ENCODE data around the gene TBL1Y.

Gene TBL1Y

GRCh38 chrY:7092836-7093235 lies 182.3 kb downstream of the TBL1Y start:
- peak in 1 of 2 experiments; percentile 1 for DNase-seq

DNA sequence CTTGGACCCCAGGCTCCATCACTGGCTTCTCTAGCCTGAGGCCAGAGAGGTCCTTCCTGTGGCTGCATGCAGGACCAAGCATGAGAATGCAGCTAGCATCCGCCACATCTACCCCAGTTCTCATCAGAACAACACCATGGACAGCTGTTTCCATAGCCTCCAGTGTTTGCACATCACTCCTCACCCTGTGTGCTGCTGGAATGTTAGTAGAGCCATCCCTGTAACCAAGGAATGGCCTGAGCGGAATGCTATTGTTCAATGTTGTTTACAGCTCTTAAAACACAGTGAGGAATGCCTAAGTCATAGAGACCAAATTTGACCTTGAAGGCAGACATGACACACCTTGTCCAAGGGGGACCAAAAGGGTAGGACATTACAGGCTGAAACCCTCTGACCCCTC lies 183.9 kb downstream of the TBL1Y start:
- DNase-seq, result no peak

DNA sequence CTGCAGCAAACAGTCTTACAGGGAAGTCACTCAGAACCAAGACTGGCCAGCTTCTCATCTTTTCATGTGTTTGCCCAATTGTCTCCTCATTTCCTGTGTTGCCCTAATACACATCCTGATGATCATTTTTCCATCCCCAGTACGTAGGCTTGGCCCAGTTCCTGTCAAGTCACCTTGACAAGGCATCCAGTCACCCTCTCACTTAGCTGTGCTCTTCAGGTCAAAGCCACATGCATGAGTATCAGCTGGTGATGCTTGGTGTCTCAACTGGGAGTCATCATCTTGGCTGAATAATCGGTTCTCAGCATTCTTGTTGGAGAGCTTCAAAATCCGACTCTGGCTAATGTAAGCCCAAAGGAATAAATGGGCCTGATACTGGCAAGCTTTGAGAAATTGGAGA lies 186.5 kb downstream of the TBL1Y start:
- DNase-seq, result no peak

- no peak for DNase-seq
These were observed 189.2 kb downstream of the TBL1Y start for GRCh38 chrY:7099742-7100141.

- DNase-seq, result no peak
These were observed 192.2 kb downstream of the TBL1Y start for GRCh38 chrY:7102680-7103079.

GRCh38 chrY:7107179-7107578 lies 196.7 kb downstream of the TBL1Y start:
- no peak for DNase-seq

DNA sequence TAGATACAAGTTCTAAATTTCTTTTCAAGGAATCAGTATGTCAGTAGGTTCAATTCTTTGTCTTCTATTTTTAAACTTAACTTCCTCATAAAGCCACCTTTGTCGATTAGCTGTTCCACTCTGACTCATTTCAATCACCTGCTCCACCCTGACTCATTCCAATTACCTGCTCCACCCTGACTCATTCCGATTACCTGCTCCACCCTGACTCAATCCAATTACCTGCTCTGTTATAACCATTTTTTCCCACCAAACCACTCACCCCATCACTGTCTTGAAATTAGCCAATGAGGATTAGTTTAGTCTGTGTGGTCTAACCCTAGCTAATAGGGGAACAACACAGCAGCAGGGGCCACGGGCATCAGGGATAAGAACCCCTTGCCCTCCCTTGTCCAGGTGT lies 199.6 kb downstream of the TBL1Y start:
- no peak for DNase-seq

- DNase-seq, result no peak
These were observed 205.4 kb downstream of the TBL1Y start for GRCh38 chrY:7115871-7116270.

GRCh38 chrY:7122202-7122601 lies 211.7 kb downstream of the TBL1Y start:
- DNase-seq, result no peak

DNA sequence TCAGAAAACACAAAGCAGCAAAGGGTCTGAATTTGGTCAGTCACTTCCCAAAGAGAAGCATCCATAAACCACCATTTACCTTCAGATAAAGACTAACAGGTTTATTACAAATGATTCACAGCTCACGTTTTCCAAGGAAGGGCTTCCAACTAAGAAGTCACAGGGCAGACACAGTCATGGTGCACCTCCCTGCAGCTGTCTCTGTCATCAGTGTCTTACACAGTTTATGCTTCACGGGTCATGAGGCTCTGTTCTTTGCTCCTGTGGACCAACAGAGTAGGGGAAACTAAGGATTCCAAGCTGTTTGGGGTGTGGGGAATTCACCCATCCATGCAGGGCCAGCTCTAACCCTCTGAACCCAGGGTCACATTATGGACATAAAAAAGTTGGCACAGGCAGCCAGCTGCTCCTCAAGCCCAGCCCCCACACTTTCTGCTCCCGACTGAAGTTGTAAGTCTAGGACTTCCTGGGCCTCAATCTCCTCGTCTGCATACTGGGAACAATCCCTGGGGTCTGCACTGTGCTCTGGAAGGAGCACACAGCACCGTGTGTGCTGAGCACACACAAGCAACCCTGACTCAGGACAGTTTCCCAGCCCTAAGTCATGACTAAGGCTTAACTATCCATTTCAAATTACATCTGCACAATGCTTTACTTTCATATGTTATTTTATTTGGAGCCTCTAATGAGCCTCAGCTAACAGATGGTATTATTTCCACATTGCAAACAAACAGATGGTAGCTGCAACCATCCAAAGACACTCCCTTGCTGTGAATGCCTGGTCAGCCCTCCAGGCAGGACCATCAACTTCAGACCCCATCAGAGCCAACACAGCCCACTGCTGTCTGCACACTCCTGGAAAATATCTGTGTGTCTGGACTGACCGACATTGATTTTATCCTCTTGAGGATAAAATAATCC lies 214.9 kb downstream of the TBL1Y start:
- DNase-seq, result no peak

GRCh38 chrY:7128211-7128610 lies 217.7 kb downstream of the TBL1Y start:
- DNase-seq, result no peak
